Urinary bladder (tissue), 4 donors: Measurements from ENCODE around the gene SH3BP1. TPM values are rescaled to one million over a fixed set of nuclear protein-coding genes. Genes with fewer than 3 reads are reported as not detected.
A peak's percentile ranks its signal among the peaks of the same experiment; 100 is the strongest.
"Not testable (repeated sequence)": the region's sequence is repeated elsewhere in the genome, so short reads cannot be mapped to it uniquely, and the experiment has no call there.

ENCODE experiments used
- DNase-seq: peaks from one replicate; pipeline ENCODE4 v3.0.0-alpha.2; 2015; ENCODE audit errors: extremely low spot score
- H3K27ac ChIP-seq: one replicate; pipeline ENCODE4 v1.5.1; 2013; ENCODE audit warnings: low read depth, mild to moderate bottlenecking, moderate library complexity
- H3K36me3 ChIP-seq: one replicate; pipeline ENCODE4 v1.6.1; 2013; ENCODE audit warnings: mild to moderate bottlenecking, moderate library complexity; ENCODE audit not compliant: insufficient read depth
- H3K4me1 ChIP-seq: one replicate; pipeline ENCODE4 v1.6.1; 2013; ENCODE audit warnings: mild to moderate bottlenecking, moderate library complexity; ENCODE audit not compliant: insufficient read depth
- H3K4me3 ChIP-seq: one replicate; pipeline ENCODE4 v1.5.1; 2013; ENCODE audit warnings: low read depth, low read length
- WGBS: extraction: QIAGEN DNeasy Blood & Tissue Kit; methylation state at CpG from one replicate; pipeline ENCODE4 v1.1.7; 2013; 5-methylcytosine and 5-hydroxymethylcytosine counted together
- polyA plus RNA-seq: library from polyadenylated mRNA; stranded (reverse); fragments of 200-250 nt; gene quantifications from one replicate; pipeline ENCODE4 v1.2.3, GENCODE V29; 2013
- total RNA-seq: library from RNA; depleted of rRNA; stranded (reverse); fragments of >200 nt; gene quantifications from one replicate; pipeline ENCODE4 v1.2.3, GENCODE V29; 2014
- donor health status: healthy with polysubstance abuse.
- donor health status: healthy.

SH3BP1 gene
- total and polyA plus RNA-seq, 2 donors: 10.9 to 11.3 TPM

DNA sequence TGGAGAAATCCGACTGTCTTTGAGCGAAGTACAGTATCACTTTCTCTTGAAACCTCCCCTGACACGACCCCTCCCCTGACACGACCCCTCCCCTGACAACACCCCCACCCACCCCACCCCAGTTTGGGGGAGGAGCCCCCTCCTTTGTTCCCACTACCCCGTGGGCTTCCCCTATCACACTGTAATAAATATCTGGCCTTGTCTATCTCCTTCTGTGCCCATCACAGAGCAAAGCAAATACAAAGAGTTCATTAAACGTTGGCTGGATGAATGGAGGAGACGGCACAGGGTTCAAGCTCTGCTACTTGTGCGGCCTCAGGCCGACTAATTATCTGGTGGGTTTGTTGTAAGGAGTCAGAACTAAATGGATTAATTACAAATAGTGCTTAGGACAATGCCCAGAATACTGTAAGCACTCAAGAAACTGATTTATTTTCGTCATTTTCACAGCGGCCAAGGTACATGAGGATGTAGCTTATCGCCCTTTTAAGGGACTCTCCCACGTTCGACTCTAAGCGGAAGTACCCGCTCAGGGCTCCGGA is 31.5 kb upstream of the SH3BP1 start:
- Histone ChIP-seq H3K4me1 (no peaks in the 10 kb centered on the region), H3K27ac (peak overlapping the region; percentile 93), H3K4me3 (peak overlapping the region; percentile 83), H3K36me3 (no peaks in the 10 kb centered on the region)
- no peak for DNase-seq
- WGBS: 2% methylated on average over 17 of the region's 17 CpGs

- Histone ChIP-seq H3K36me3 (no peaks in the 10 kb centered on the region), H3K4me3 (peak within 1 kb of the TSS; percentile 83), H3K27ac (peak within 1 kb of the TSS; percentile 93), H3K4me1 (no peaks in the 10 kb centered on the region)
- DNase-seq: peak; percentile 96
- under 1% methylated on average over 82 of the region's 82 CpGs for WGBS
These were observed 30.8 kb upstream of the SH3BP1 start, which contains the start of gene GGA1 for GRCh38 chr22:37608477-37609239. GGA1 (plus strand) TSS chr22:37608834; CDS start chr22:37608861, 27 bp downstream.

DNA sequence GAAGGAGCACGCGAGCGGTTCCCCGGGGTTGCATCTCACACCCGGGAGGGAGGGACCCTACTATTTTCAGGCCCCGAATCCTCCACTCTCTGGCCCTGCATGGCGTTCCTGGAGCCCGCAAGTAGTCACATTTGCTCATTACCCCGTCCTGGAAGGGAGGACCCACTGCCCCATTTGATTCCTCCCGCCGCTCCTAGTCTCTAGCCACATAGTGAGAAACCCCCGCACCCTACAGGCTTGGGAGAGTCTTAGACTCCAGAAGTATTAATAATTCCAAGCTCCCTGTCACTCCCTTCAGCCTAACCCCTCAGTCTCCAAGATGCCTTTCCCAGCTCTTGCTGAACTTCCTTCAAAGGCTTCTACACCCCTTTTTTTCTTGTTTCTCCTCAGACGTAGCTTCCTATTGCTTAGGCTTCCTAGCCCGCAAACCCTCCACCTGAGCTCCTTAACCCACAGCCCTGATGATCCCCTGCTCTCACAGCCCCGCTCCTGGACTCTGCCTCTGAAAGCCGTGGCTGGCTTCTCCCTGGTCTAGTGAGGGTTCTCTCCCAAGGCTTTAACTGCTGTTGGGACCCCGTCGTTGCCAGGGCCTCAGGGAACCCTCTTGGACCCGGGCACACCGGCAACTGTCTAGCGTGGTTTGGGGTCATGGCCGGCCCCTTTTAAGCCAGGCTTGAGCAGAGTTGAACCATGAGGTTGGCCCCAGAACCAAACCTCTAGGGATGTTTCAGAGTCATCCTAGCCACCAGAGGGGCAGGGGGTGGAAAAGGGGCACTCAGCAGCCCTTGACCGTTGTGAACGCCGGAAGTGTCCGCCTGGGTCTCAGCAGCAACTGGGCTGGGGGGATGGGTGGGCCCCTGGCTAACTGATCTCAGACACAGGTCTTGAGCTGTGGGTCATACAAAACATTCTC is 30.0 kb upstream of the SH3BP1 start:
- H3K36me3 ChIP-seq: no peaks in the 10 kb centered on the region
- peak overlapping the region; percentile 93 for H3K27ac ChIP-seq
- 11% methylated on average over 26 of the region's 26 CpGs for WGBS
- H3K4me1 ChIP-seq: no peaks in the 10 kb centered on the region
- H3K4me3 ChIP-seq: peak overlapping the region; percentile 83
- no peak for DNase-seq

- not testable (repeated sequence) for H3K36me3 ChIP-seq, H3K4me1 ChIP-seq, H3K27ac ChIP-seq, H3K4me3 ChIP-seq, DNase-seq
- WGBS: 82% methylated on average over 3 of the region's 3 CpGs
These were observed 29.4 kb upstream of the SH3BP1 start for GRCh38 chr22:37610153-37610475.

- WGBS: 84% methylated on average over 15 of the region's 15 CpGs
- Histone ChIP-seq H3K27ac (no peak overlapping the region), H3K4me3 (no peak overlapping the region), H3K36me3 (no peaks in the 10 kb centered on the region), H3K4me1 (no peaks in the 10 kb centered on the region)
- DNase-seq: no peak
These were observed 28.9 kb upstream of the SH3BP1 start for GRCh38 chr22:37610480-37611129.

DNA sequence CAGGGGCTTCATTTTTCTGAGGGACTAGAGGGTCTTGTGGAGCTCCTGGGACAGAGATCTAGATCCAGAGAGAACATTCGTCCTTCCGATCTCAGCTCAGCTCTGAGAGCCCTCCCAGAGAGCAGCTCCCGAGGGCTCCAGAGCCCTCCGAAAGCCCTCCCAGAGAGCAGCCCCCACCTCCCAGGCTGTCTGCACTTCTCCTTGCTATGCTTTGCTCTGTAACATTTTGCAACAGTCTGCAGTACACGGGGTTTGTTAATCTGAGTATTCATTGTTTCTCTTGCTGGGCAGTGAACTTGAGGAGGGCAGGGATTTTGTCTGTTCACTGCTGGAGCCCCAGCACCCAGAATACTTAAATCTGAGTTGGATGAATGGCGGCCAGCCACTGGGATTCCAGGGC is 28.3 kb upstream of the SH3BP1 start:
- Histone ChIP-seq H3K36me3 (no peaks in the 10 kb centered on the region), H3K4me3 (no peak overlapping the region), H3K27ac (no peak overlapping the region), H3K4me1 (no peaks in the 10 kb centered on the region)
- DNase-seq: no peak
- WGBS: 76% methylated on average over 6 of the region's 6 CpGs

DNA sequence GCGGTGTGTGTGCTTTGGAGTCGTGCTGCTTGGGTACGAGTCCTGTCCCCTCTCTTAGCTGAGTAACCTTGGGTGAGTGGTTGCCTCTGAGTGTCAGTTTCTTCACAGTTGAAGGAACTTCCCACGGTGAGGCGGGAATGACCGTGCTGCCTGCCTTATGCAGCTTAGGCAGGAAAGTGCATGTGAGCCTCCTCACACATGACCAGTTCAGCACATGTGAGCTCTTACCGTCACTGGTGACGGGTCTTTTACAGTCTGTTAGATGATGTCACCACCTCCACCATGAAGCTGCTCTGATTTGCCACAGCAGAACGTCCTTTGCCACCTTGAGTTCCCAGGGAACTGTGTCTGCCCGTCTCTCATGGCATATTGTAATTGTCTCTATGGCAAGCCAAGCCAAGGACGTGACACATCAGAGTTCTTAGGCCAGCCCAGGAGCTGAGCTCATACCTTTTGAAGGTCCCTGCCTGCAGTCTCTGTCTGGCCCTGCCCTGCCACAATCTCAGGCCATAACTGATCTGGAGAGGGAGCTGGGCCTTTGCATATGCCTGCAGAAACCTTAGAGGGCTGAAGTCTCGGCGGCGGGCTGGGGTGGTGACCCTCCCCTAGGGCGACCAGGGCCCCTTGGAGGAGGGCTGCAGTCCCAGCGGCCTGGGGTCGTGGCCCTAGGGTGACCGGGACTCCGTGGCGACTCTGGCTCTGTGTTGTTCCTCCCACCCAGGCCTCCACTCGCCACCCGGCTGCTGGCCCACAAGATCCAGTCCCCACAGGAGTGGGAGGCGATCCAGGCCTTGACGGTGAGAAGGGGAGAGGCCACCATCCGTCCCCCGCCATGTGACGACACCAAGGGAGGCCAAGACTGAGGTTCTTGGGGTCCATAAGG is 23.0 kb upstream of the SH3BP1 start:
- Histone ChIP-seq H3K4me1 (no peaks in the 10 kb centered on the region), H3K27ac (no peak overlapping the region), H3K36me3 (no peaks in the 10 kb centered on the region), H3K4me3 (no peak overlapping the region)
- DNase-seq: no peak
- WGBS: 91% methylated on average over 27 of the region's 27 CpGs

DNA sequence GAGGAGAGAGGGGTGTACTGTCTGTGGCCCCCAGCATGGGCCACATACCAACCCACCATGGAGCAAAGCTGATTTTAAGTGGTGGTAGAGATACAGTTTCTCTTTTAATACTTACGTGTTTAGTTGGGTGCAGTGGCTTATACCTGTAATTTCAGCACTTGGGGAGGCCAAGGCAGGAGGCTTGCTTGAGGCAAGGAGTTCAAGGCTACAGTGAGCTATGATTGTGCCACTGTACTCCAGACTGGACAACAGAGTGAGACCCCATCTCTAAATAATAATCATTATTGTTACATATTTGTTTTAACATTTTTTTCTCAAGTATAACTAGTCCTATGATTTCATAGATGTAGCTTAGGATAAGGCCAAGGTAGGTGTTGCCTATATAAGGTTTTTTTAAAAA is 22.0 kb upstream of the SH3BP1 start:
- WGBS: 94% methylated on average over 1 of the region's 1 CpG
- Histone ChIP-seq H3K36me3 (no peaks in the 10 kb centered on the region), H3K27ac (no peak overlapping the region), H3K4me1 (no peaks in the 10 kb centered on the region), H3K4me3 (no peak overlapping the region)
- DNase-seq: no peak

GRCh38 chr22:37618072-37618656 is 21.3 kb upstream of the SH3BP1 start:
- Histone ChIP-seq H3K4me1 (no peaks in the 10 kb centered on the region), H3K36me3 (no peaks in the 10 kb centered on the region), H3K27ac (no peak overlapping the region), H3K4me3 (no peak overlapping the region)
- no peak for DNase-seq
- 91% methylated on average over 14 of the region's 14 CpGs for WGBS

DNA sequence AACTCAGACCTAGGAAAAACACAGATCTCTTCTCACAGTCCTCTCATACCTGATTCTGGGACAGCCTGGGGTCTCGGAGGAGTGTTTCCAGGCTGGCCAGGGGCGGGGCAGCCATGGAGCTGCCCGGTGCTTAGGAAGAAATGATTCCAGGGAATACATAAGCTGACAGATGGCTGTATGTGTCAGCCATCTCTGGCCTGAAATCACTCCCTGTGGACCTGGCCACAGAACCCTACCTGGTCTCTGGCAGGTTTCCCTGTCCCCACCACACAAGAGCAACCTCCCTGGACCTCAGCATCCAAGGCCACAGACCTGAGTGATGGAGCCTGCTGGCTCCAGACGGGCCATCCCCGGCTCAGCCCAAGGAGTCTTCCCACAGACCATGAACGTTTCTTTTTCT is 20.8 kb upstream of the SH3BP1 start:
- Histone ChIP-seq H3K4me3 (no peak overlapping the region), H3K4me1 (no peaks in the 10 kb centered on the region), H3K36me3 (no peaks in the 10 kb centered on the region), H3K27ac (no peak overlapping the region)
- WGBS: 86% methylated on average over 6 of the region's 6 CpGs
- DNase-seq: no peak

GRCh38 chr22:37619991-37620390 is 19.5 kb upstream of the SH3BP1 start:
- no peak overlapping the region for H3K4me3 ChIP-seq
- H3K4me1 ChIP-seq: no peaks in the 10 kb centered on the region
- H3K36me3 ChIP-seq: no peaks in the 10 kb centered on the region
- DNase-seq: no peak
- H3K27ac ChIP-seq: no peak overlapping the region
- WGBS: 84% methylated on average over 7 of the region's 7 CpGs

GRCh38 chr22:37621352-37621860 is 18.1 kb upstream of the SH3BP1 start:
- Histone ChIP-seq H3K27ac (no peak overlapping the region), H3K36me3 (no peaks in the 10 kb centered on the region), H3K4me1 (no peaks in the 10 kb centered on the region), H3K4me3 (no peak overlapping the region)
- WGBS: 90% methylated on average over 12 of the region's 12 CpGs
- no peak for DNase-seq
